ENCODE measurements around the gene DIP2A. TPM values are rescaled to one million over a fixed set of nuclear protein-coding genes. Genes with fewer than 3 reads are reported as not detected.
"Not testable (repeated sequence)": the region's sequence is repeated elsewhere in the genome, so short reads cannot be mapped to it uniquely, and the experiment has no call there.

The DIP2A gene
- total RNA-seq, 1 donor from 2014 or later, result 31.2 TPM

DNA sequence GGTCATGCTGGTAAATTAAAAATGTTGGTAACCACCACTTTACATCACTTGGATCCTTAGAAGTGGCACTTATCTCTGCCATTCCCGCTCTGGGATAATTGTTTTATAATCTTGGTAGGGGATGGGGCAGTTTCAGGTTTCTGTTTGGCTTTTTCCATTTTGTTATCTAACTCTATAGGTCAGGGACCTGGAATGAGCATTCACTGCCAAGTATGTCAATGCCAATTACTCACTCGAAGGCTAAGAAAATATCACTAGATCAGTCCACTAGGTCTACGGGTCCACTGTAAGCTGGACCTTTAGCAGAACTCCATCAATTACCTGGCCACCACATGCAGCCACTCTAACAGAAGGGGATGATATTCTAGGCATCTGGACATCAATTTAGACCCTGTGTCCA is 4.5 kb upstream of the DIP2A start:
- no peak for DNase-seq

DNA sequence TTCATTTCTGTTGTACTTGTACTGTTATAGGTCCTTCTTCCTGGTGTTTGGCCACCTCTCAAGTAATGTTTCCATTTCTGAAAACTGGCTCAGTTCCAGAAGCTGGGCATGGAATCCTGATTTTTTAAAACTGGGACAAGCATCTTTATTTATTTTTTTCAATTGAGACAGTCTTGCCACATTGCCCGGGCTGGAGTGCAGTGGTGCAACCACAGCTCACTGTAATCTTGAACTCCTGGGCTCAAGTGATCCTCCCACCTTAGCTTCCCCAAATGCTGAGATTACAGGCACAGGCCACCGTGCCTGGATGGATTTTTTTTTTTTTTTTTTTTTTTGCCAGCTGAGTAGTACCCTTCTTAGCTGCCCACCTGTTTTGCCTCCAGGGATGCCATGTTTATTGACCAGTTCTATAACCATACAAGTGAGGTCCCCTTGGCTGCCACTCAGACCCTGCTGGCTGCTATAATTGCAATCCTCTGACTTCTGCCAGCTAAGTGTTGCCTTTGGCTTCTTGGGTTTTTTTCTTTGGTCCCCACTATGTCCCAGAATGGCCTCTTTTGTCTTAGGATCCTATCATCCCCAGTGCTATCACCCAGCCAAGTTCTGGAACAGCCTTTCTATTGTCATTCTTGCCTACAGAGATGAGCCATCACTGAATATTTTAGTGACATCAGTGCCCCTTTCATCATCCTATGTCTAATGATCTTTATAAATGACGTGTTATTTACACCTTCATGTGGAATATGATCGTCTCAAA is 3.9 kb upstream of the DIP2A start:
- no peak for DNase-seq

DNA sequence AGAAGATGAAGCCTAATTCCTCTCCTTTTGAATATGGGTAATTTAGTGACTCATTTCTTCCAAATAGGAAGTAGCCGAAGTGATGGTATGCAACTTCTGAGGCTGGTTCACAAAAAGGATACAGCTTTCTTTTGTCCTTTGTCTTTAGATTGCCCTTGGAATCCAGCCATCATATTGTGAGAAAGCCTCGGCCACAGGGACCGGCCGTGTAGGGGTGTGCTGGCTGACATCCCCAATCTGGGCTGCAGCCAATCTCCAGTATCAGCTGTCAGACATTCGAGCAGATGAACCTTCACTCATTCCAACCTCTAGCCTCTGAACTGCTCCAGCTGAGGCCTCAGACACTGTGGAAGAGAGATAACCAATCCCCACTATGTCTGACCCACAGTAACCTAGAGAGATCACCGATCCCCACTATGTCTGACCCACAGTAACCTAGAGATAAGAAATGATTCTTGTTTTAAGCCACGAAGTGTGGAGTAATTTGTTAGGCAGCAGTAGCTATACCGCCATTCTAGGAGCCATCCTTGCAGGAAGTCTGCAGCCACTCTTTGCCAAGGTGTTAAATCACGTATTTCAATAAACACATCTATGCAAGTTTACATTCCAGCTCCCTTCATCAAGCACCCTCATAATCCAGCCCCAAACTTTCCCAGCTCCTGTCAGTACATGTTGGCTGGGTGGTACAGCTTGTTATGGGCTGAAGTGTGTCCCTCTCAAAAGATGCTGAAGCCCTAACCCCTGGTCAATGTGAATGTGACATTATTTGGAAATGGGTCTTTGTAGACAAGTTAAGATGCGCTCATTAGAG is 2.9 kb upstream of the DIP2A start:
- DNase-seq, result peak; percentile 44

DNA sequence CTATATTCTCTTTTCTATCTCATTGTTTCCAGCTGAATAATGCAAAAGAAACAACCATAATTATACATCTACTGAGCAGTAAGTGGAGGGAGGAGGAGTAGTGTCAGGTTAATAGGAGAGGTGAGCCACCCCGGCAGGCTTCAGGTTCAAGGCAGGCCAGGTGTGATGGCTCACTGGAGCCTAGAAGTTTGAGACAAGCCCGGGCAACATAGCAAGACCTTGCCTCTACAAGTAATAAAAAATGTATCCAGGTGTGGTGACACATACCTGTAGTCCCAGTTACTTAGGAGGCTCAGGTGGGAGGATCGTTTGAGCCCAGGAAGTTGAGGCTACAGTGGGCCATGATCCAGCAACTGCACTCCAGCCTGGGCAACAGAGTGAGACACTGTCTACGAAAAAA is 1.9 kb upstream of the DIP2A start:
- DNase-seq, result no peak

DNA sequence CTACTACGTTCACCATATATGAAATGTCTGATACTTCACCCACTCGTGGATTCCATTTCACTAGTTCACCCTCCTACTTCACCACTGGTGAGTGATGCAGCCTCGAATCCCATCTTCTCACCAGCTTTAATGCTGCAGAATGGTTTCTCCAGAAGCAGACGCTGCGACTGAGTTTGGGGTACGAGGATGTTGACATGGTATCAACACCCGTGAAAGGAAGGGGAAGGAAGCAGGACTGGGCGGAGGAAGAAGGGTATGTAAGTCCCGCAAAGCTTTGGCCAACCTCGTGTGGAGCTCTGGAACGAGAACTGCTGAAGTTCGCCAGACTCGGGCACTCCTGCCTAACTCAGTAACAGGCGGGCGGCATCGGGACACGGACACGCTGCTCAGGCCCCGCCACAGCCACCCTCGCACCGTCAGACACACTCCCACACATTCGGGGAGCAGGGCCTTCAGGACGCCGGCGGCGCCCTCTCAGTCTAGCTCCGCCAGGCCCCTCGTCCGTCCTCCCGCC is 833 bp upstream of the DIP2A start:
- DNase-seq, result no peak

DNA sequence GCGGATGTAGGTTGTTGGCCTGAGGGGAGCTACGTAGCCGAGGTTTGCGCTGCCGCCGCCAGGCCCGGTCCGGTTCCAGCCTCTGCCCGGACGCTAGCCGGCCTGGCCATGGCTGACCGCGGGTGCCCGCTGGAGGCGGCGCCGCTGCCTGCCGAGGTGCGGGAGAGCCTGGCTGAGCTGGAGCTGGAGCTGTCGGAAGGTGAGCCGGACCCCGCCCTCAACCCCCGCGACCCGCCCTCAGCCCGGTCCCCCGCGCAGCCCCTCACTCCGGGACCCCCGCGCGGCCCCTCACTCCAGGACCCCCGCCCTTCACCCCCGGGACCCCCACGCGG is 299 bp downstream of the DIP2A start:
- DNase-seq, result no peak

DNA sequence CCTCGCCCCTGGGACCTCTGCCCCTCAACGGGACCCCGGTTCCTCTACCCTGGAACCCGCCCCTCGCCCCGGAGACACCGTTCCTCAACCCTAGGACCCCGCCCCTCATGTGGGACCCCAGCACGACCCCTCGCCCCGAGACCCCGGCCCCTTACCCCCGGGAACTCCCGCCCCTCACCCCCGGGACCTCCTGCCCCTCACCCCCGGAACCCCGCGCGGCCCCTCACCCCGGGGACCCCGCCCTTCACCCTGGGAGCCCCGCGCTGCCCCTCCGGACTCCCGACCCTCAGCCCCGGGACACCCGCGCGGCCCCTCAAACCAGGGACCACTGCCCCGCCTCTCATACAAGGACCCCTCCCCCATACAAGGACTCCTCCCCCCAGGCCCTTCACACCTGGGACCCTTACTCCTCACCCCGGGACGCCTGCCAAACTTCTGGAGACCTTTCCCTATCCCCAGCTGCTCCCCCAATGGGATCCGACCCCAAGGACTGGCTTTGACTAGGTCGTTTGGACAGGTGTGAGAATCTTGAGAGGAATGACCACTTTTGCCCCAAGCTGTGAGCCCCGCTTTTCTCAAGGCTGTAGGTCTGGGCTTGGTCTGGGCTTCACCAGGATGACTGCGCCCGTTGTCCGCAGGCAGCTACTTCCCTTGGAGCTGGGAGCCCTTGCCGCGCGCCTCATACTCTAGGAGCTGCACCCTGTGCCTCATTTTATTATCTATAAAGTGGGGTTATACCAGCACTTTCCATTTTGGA is 843 bp downstream of the DIP2A start:
- DNase-seq, result no peak

DNA sequence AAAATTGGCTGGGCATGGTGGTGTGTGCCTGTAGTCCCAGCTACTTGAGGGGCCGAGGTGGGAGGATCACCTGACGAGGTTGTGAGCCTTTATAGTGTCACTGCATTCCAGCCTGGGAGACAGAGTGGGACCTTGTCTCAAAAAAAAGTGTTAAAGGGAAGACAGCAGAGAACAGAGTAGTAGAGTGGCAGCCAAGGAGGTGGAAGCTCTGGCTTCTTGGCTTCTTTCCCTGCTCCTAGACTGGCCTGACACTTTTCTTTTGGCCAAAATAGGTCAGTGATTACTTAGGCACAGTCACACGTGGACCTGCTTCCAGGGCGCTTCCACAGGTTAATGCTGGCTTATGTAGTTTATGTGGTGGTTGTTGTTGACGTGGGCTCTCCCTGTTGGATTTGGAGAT is 3.2 kb downstream of the DIP2A start:
- DNase-seq, result no peak

DNA sequence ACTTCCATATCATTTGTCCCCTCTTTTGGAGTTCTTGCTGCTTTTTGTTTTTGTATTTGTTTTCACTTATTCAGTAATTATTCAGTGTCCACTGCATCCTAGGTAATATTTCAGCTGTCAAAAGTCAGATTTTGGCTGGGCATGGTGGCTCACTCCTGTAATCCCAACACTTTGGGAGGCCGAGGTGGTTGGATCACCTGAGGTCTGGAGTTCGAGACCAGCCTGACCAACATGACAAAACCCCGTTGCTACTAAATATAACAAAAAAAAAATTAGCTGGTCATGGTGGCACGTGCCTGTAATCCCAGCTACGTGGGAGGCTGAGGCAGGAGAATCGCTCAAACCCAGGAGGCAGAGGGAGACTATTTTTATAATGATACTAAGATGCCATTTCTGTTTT is 6.5 kb downstream of the DIP2A start:
- not testable (repeated sequence) for DNase-seq

DNA sequence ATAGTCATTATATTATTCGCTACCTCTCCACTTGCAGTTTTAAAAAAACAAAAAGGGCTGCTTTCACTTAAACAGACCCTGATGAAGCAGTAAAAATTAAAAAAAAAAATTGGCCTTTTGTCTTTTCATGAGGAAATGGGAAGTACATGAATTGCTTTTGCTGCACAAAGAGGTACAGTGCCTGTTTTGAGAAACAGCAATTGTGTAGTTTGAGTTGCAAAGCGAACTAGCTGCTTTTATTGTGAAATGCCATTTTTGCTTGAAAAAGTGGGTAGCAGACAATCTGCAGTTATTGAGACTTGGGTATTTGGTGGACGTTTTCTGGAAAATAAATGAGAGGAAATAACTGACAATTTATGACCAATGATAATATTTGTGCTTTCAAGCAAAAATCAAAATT is 7.0 kb downstream of the DIP2A start:
- DNase-seq, result no peak

DNA sequence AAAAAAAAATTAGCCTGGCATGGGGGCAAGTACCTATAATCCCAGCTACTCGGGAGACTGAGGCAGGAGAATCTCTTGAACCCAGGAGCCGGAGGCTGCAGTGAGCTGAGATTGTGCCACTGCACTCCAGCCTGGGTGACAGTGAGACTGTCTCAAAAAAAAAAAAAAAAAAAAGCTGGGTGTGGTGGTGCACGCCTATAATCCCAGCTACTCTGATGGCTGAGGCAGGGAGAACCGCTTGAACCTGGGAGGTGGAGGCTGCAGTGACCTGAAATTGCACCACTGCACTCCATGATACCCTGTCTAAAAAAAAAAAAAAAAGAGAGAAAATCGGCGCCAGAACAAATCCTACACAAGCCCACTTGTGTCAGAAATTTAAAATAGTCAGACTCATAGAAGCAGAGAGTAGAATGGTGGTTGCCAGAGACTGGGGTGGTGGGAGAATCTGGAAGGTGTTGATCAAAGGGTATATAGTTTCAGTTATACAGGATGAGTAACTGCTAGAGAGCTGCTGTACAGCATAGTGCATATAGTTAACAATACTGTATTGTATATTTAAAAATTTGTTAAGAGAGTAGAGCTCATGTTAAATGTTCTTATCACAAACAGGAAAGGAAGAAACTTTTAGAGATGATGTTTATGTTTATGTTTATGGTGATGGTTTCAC is 9.6 kb downstream of the DIP2A start:
- DNase-seq, result no peak

DNA sequence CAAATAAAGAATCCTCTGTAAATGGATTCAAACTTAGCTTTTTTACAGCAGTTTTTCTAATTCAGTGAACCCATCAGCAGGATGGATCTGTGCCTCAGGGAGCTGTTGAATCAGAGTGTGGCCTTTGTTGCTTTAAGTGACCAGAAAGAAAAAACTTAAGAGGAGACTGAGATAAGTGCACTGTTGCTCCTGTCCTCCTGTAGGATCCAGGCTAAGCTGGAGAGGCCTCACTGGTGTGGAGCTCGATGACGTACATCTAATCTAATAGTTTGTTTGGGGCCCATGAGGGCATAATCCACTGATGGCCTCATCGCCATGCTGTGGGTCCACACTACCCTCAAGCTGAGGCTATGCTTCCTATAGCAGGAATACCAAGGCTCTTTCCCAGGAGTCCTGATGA is 10.6 kb downstream of the DIP2A start:
- no peak for DNase-seq

DNA sequence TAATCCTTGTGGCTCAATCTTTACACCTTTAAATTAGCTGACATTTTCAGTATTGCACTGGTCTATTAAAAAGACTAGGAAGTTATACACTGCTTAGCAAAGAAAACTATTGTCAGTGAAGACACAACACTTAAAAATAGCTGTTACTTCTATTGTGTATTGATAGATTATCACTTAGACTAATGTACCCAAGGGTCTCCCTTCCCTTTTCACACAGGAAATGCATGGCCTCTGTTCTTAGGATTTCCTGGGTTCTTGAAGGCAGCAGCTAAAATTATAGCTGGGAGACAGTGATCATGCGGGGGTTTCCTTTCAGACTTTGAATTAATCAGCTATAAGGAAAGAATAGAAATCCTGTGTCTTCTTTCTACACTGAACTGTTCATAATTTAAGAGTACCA is 12.8 kb downstream of the DIP2A start:
- DNase-seq, result no peak

DNA sequence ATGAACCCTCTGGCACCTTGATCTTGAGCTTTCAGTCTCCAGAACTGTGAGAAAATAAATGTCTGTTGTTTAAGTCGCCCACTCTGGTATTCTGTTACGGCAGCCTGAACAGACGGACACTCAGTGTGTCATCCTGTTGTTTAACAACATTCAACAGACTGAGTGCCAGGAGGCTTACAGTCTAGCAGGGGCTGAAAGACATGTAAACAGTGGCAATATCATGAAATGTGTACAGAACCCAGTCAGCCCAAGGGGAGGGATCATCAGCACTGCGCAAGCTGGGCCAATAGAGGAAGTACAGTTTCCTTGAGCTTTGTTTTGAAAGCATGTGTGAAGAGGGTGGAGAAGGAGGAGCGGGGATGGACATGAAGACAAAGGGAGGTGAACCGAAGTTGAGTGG is 13.6 kb downstream of the DIP2A start:
- no peak for DNase-seq

DNA sequence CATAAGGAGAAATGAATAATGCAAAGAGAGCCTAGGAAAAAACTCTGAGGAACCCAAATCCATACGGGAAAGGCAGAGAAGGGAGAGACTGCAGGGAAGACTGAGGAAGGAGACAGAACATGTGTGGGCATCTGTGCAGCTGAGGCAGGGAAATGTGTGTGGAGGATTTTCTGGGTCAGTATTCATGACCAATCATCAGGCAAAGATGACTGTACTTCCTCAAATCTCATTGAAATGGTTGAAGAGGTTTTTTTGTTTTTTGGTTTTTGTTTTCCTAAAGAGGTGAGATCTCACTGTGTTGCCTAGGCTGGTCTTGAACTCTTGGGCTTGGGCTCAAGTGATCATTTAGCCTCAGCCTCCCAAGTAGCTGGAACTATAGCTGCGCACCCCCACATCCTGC is 15.7 kb downstream of the DIP2A start:
- DNase-seq, result no peak

DNA sequence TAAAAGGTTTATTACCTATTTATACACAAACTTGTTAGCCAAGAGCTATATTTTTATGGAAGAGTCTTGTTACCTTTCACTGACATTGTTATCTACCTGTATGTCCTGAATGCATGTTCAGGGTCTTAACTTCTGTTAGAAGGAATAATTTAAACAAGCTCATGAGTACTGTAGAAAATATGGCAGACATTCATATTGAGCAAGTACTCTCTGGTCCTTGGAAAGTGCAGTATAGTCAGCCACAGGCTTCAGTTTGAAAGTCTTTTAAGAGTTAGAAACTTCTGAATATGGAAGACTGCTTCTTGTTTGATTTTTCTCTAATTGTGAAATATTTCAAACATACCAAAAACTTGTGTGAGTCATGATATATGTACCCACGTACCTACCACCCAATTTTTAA is 16.6 kb downstream of the DIP2A start:
- no peak for DNase-seq

DNA sequence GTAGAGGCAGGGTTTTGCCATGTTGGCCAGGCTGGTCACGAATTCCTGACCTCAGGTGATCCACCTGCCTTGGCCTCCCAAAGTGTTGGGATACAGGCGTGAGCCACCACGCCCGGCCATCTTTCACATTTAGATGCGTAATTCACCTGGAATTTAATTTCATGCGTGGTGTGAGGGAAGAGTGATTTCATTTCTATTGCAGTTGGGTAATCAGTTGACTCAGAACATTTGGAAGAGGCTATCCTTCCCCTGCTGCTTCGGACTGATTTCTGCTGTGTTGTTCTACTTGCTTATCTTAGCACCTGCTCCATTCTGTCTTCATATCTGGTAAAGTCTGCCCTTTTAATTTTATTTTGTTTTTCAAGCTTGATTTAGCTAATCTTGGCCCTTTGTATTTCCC is 19.1 kb downstream of the DIP2A start:
- no peak for DNase-seq

DNA sequence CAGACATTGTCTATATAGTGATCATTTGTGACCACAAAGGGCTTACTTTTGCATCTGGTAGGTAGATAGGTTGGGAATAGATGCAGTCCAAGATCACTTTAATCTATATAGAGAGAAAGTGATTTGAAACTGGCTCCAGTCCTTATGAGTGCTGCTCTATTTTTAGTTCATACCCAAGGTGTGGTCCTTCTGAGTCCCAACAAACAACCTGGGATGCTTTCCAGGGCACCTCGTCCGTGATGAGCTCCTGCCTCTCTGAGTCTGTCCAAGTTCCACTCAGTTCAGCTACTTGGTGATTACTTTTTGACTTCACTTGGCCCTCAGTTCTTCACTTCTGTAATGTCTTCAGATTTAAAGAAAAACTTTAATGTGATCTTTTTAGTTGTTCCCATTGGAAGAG is 20.2 kb downstream of the DIP2A start:
- no peak for DNase-seq

DNA sequence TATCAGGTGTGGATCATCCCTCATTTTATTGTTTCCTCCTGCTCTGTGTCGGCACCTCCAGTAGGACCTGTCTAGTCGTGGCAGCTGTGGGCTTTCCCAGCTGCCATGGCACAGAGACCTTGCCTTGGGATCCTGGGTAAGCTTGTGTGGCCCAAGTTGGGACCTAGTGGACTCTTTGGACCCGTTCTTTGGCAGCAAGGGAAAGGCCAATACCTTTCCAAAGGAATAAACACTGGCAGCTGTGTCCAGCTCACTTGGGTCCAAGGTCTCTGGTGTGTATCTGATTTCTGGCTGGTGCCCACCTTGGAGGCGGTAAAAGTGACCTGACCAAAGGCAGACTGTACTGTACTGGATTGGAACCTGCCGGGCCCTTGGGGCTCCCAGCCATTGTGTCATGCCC is 21.8 kb downstream of the DIP2A start:
- DNase-seq, result no peak

DNA sequence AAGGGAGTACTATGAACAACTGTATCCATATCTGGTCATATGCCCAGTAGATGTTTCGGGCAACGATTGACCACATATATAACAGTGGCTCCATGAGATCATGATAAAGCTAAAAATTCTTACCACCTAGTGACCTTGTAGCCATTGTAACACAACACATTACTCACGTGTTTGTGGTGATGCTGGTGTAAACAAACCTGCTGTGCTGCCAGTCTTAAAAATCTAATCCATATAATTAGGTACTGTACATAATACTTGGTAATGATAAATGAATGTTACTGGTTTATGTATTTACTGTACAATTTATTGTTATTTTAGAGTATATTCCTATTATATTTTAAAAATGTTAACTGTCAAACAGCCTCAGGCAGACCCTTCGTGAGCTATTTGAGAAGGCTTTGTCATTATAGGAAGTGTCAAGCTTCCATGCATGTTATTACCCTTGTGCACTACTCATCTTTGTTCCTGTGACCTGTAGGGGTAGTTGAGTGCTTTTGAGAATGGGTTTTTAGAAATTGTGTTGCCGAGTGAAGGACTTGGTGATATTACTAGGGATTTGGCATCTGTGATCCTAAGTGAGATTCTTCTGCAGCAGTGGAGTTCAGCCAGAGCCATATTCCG is 23.6 kb downstream of the DIP2A start:
- DNase-seq, result no peak

DNA sequence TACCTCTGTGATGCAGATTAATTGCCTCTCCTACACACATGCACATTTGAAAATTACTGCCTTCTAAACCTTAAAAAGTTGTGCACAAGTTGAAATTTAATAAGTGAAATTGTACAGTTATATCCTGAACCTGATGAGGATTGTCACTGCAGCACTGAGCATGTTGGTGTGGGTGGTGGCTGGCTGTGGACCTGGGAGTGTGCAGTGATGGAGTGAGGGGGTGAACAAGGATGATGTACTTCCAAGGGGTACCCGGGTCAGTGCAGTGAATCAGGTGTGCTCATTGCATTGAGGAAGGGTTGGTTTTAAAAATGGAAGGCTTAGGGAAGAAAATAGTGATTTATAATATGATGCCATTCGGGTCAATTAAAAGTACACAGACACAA is 24.1 kb downstream of the DIP2A start:
- no peak for DNase-seq

All from skin of body (tissue), 2 donors.